ENCODE measurements around the gene DEXI. TPM values are rescaled to one million over a fixed set of nuclear protein-coding genes. Genes with fewer than 3 reads are reported as not detected.

Gene DEXI
- total and polyA plus RNA-seq, 2 of the 13 experiments (the other 11 are each of a cell fraction or from before 2014, with no cell fraction given) = 51.5 to 70.4 TPM

- TF ChIP-seq CSRNP2 (CRISPR knock-in tag; conservative IDR thresholded peaks at IDR 0.05; ENCODE audit: low read depth) (no peak), NR1H2 (CRISPR knock-in tag; IDR thresholded peaks at IDR 0.05; ENCODE audit: borderline replicate concordance, low read depth) (no peak), ATF2 (CRISPR knock-in tag; IDR thresholded peaks at IDR 0.05) (no peak), ZSCAN22 (CRISPR knock-in tag; IDR thresholded peaks at IDR 0.05) (no peak), KLF13 (CRISPR knock-in tag; IDR thresholded peaks at IDR 0.05) (no peak), ZNF768 (CRISPR knock-in tag; IDR thresholded peaks at IDR 0.05) (no peak), ATF1 (CRISPR knock-in tag; IDR thresholded peaks at IDR 0.05) (0 out of 2 replicates have a peak, but pooled peaks have one; percentile 13), ZBTB8A (CRISPR knock-in tag; IDR thresholded peaks at IDR 0.05; ENCODE audit: borderline replicate concordance, low read depth) (no peak), THAP9 (CRISPR knock-in tag; IDR thresholded peaks at IDR 0.05; ENCODE audit: borderline replicate concordance) (no peak), SPEN (CRISPR knock-in tag; IDR thresholded peaks at IDR 0.05; ENCODE audit: low read depth) (no peak), GTF2F1 (IDR thresholded peaks at IDR 0.05; ENCODE audit: low read length) (no peak), SMAD1 (CRISPR knock-in tag; IDR thresholded peaks at IDR 0.05; ENCODE audit: borderline replicate concordance, low read depth) (no peak), BATF2 (CRISPR knock-in tag; IDR thresholded peaks at IDR 0.05) (0 out of 2 replicates have a peak, but pooled peaks have one; percentile 21)
- in situ Hi-C loops (cut with HindIII; ENCODE audit: extremely low pct_ligation_motif_present, low pct_unique_long_range_greater_than_20kb) (no loop called here), intact Hi-C loops (cut with micrococcal nuclease; ENCODE audit: unreplicated experiment) (no loop called here)
- Histone ChIP-seq H3K27ac (ENCODE audit: extremely low read length, insufficient read depth, low read length) (no peak overlapping the region), H3K9me3 (ENCODE audit: low read length) (no peaks in the 10 kb centered on the region), H2AFZ (ENCODE audit: low read length) (no peak overlapping the region), H3K4me2 (ENCODE audit: low read depth, low read length) (no peak overlapping the region), H3K36me3 (replicated peaks in 1 of 2; ENCODE audit: control insufficient read depth in 1 of 2, insufficient read depth in 2 of 2, low read length in 2 of 2) (peaks cover 5 to 7% of the 10 kb centered on the region in 2 experiments; a peak in 2 of 5 replicates), H3K27me3 (ENCODE audit: control insufficient read depth in 1 of 2, insufficient read depth in 2 of 2, low read length in 2 of 2) (no peaks in the 10 kb centered on the region), H3K4me1 (ENCODE audit: insufficient read depth, low read length) (no peaks in the 10 kb centered on the region), H3K79me2 (ENCODE audit: insufficient read depth, low read length) (no peaks in the 10 kb centered on the region), H3K9ac (ENCODE audit: insufficient read depth, low read depth, low read length) (no peak overlapping the region), H4K20me1 (ENCODE audit: insufficient read depth, low read length) (no peaks in the 10 kb centered on the region), H3K4me3 (replicated peaks in 1 of 3; ENCODE audit: insufficient read depth in 1 of 3, low read depth in 2 of 3, low read length in 3 of 3) (no peak overlapping the region)
- no peak for ATAC-seq
- CTCF ChIA-PET (ENCODE audit: low intra/inter-chr PET ratio, low total read pairs) = no interaction called here
- WGBS (ENCODE audit: low lambda C conversion rate) = 93% methylated on average over 11 of the region's 11 CpGs
- no TSS peak for BruUV-seq (replicated peaks)
- POLR2A ChIA-PET = no interaction called here
- peak; percentile 15 for FAIRE-seq
- no peak for DNase-seq (ENCODE audit: low spot score)
Observed at GRCh38 chr16:10987361-10988163, 45.3 kb upstream of the DEXI start.
